Activated CD8-positive, alpha-beta memory T cell treated with anti-CD3 and anti-CD28 coated beads for 4 hours (primary cell): Measurements from ENCODE around the gene NT5DC2.
"Not testable (repeated sequence)": the region's sequence is repeated elsewhere in the genome, so short reads cannot be mapped to it uniquely, and the experiment has no call there.

Experiments
- DNase-seq, 2 donors: peaks; one replicate each; pipeline ENCODE4 v3.0.0-alpha.2; 2020; ENCODE audit warnings: low read depth in 2 of 2

NT5DC2 gene

DNA sequence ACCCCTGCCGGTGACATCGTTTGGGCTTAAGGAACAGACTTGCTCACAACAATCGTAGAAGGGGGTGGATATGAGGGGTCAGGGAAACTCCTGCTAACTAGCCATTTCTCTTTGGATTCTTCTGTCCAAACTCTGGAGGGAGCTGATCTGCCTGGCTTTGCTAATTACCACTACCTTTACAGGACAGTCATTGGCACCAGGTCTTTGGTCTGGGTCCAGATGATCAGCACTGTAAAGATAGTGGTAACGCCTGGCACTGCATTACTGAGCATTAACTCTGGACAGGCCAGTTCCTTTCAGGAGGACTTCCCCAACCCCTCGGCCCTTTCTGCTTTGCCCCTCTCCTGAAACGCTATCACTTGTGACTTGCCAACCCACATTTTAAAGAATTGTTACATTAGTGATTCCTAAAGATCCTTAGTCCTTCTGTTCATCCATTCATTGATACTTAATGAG is 3.5 kb upstream of the NT5DC2 start:
- no peak for DNase-seq

DNA sequence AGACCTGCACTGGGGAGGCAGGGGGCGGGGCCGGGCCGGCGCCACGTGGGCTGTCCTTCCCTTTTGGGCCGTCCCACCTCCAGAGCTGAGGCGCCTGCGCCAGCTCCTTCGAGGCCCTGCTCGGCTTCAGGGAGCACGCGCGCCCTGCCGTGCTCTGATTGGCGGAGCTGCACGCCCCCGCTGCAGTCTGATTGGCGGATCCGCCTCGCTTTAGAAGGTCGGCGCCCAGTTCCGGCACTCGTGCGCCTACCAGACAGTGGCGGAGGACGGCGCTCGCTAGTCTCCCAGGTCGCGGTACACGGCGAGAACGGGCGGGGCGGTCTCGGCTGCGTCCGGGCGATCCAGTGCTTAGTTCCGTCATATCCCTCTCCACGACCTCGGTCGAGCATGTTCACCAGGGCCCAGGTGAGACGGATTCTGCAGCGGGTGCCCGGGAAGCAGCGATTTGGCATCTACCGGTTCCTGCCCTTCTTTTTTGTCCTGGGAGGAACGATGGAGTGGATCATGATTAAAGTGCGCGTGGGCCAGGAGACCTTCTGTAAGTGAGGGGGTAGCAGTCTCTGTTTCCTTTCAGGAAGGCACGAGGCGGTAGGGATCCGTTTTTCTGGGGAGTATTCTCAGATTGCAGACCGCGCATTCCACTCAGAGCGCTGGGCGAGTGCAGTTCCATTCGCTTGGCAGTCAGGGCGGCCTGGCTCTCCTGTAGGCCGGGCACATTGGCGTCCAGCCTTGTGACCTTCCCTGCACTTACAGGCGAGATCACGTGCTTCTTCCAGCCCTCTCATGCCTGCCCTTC is 2.9 kb upstream of the NT5DC2 start, which contains the start of gene UQCC5:
UQCC5 (plus strand) TSS at position 237 of the 796 bp plus-strand sequence; CDS start at position 388, 151 bp downstream.
- peak; percentile 94 to 96 for DNase-seq

DNA sequence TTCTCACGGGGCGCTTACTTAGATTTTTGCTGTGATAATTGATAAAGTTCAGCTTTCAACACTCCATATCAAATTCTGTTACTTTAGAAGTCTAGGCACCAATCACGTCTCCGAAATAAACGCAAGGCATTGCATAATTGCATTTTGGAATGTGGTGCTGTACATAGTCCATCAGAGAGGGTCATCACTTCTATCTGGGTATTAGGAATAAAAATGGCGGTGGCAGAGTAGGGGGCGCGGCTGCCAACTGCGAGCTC is 2.4 kb upstream of the NT5DC2 start:
- no peak for DNase-seq

DNA sequence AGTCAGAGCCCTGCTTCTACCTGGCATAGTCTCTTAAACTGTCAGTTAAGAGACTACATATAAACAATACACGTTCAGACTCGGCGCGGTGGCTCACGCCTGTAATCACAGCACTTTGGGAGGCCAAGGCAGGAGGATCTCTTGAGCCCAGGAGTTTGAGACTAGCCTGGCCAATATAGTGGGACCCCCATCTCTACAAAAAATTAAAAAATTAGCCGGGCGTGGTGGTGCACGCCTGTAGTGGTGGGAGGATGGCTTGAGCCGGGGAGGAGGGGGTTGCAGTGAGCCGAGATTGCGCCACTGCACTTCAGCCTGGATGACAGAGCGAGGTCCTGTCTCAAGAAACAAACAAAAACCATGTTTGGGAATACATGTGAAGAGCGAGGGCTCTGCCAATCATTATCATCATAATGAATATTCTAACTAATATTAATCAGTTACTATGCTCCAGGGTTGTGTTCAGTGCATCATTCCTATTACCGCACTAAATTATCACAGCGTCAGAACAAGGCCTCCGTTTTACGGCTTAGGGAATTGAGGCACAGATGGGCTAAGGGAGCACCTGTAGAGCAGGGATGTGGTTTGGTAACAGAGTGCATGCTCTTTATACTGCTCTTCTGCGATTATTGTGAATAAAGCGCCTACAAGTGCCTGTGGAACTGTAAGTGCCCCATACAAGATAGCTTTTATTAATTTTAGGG is 1.9 kb upstream of the NT5DC2 start:
- DNase-seq: no peak

DNA sequence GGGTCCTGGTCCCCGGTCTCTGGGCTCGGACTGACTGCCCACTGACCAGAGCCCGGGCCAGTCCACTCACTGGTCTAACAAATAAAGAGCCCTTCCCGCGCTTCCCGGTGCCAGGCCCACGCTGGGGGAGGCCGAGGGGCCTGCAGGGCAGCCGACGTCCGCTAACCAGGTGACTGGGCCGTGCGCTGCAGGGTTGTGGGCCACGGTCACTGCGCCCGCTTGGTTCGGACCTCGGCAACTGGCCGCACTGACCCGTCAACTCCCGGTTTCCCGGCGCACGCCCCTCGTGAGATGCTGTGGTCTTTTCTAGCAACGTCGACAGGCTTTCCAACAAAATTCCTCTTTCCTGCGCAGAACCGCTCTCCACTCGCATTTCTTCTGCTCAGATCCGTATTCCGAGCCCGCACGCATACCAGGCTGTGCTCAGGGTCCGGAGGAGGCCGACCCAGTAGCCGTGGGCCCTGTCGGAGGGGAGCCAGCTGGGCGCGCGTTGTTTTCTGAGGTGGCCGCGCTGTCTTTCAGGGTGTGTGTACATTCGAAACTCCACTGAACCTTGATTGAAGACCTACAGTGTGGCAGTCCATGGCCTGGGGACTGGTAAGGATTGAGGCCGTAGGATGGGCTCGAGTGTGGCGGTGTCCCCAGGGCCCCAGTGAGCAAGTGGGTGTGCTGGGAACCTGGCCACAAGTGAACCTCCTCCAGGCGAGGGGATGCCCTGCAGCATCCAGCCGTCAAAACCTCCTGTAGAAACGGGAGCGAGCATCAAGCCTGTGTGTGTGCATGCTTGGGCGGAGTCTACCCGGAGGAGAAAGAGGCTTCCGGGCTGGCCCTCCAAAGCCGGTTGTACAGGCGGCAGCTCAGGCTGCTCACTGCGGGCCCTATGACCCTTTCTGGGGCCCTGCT is 875 bp upstream of the NT5DC2 start:
- DNase-seq: no peak

DNA sequence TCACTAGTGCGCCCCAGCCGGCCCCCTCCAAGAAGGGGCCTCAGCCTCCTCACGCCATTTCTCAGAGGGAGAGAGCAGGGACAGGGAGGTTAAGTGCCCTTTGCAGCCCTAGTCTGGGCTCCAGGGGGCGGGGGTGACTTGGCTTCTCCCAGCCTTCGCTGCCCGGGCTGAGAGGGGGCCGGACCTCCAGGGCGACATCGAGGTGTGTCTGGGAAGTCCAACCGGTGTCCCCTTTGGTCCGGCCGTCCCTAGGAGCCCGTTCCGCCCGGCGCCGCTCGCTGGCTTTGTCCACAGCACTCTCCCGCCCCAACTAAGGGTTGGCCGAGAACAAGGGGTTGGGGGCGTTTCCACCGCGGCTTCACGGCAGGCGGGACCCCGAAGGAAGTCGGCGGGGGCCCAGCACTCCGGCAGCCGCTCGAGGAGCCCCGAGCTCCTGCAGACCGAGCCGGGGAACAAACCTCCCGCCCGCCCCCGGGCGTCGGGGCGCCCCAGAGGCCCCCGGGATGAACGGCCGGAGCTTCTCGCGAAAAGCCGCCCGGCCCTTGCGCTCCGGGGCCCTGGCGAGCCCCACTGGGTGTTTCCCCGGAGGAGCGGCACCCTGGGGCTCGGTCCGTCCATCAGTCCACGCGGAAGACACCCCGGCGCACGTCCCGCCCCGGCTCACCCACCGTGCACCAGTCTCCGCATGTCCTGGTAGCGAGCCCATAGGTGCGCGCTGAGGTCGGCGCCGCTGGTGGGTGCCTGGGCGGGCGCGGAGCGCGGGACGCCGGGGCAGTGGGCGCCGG is 627 bp downstream of the NT5DC2 start:
- no peak for DNase-seq

DNA sequence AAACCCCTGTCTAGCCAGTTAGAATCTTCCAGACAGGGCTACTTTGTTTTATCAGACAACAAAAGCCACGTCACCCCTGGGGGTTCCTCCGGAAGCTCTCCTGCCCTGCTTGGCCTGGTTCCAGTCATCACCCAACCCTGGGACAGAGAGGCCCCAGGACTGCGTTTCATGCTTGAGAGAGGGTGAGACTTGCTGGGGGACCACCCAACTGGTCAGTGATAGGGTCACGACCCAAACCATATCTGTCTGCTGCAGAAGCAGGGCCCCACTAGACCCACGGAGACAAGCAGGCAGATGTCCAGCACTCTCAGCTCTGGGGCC is 1.2 kb downstream of the NT5DC2 start:
- DNase-seq: no peak

DNA sequence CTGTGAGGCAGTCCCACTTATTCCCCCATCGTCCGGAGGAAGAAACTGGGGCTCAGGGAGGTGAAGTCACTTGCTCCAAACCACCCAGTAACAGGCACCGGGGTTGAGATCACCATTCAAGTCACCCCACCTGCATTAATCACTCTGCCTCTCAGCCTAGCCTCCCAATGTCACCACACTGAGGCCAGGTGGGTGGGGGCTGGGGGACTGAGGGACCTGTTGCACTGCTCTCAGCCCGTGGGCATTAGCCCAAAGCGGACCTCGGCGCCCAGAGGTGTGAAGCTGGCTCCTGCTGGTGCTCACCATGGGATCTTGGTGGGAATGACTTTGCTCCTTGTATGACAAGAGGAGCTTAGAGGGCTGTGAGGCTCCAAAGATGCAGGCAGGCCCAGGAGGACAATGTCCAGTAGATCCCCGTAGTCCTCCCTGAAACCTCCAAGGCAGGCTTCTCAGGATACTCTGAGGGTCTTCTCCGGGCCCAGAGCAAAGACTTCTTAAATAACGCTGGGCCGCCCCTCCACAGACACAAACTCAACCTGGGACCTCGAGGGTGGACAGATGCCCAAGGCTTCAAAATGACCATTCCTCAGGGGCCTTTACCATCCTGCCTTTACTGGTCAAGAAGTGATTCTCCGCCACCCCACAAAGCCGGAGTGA is 1.7 kb downstream of the NT5DC2 start:
- no peak for DNase-seq

DNA sequence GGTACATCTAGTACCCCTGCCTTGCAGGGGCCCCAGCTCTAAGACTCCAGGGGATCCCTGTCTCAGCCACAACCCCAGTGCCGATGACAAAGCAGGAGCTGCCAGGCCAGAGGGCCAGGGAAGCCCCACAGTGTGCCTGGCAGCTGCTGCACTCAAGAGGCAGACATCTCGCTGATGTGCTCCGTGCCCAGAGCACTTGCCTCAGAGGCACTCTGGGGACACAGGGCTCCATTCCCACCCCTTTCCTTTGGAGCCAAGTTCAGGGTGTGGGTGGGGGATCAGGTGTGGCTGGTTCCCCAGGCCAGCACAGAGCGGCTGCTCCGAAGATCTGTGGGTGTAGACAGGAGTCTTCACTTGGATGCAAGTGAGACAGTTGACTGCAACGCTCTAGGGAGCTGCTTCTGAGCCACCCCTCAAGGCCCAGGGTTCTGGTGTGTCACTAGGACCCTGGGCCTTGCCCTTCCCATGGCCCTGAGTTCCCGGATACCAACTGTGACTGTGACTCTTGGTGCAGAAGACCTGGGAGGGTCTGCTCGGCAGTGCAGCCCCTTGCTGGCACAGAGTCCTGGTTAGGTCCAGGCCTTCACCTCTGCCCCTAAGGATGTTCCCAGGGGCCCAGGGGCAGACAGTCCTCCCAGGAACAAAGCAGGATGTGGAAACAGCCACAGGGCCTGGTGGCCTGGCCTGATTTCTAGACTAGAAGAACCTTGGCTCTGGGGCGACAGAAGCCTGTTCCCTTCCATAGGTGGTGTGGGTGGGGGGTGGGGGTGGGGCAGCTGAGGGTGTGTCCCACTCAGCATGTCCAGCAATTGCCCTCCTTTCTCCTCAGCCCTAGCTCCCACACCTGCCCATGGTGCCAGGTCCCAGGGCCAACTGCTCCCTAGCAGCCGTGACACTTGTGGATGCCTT is 2.5 kb downstream of the NT5DC2 start:
- DNase-seq: no peak

DNA sequence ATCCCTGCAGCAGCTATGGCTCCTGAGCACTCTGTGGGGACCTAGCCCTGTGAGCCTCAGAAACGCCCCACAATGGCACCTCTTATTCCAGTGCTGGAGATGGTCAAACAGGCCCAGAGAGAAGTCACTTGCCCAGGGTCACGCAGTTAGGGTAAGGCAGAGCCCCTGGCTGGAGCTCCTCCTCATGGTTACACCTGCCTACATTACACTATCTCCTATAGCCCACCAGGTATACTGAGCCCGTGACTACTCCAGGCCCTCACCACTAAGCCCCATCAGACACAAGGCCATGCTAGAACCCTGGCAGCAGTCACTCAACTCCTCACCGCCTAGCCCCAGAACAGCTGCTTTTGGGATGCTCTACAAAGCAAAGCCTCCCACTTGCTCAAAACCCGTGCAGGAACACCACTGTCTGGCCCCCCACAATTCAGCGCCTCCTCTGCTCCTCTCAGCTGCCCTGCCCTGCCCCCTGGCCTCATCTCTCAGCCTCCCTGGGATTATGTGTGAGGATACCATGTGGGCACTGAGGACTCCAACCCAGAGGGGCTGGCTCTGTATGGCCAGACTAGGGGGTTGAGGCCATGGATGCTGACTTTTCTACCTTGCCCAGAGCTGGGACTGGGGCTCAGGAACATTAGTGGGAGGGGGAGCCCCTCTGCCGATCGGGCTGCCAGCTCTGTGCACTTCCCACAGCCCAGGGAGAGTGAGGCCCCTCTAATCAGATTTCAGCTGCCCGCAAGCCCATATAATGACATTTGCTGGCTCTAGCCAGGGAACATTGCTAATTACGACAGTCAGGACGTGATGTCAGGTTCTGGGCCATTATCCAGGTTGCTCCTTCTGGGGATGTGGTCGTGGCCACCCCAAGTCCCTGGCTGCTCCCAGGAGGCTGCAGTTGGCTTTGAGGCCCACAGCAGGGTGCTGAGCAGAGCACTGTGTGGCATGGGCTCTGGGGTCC is 4.0 kb downstream of the NT5DC2 start:
- DNase-seq: no peak

DNA sequence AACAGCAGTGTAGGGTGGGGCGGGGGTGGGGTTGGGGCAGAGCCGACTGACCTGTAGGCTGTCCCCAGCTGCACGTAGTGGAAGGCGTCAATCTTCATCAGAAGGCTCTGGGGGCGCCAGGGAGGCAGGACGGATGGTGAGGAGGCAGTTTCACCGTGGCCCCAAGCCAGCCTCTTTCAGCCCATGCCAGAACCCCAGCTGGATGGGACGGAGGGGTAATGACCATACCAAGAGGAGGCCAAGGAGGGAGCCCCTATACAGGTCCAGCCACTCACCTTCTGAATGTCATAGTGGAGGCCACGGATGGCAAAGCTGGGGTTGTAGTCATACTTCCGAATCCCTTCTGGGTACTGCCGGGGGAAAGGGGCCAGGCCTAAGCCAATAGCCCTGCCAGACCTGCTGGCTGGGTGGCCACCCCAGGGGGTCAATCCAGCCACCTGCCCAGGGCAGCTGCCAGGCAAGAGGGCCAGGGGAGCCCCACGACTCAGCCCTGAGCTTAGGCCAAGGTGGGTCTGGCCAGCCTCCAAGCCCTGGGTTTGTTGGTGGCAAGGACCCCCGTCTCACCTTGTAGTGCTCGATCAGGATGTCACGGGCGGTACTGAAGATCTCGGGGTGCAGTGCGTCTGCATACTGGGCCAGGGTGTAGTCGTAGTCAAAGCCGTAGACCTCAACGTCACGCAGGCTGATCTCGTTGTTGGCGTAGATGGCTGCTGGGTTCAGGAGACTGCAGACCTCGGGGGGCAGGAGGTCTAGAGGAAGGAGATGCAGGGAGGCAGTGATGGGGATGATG is 4.9 kb downstream of the NT5DC2 start:
- DNase-seq: no peak

DNA sequence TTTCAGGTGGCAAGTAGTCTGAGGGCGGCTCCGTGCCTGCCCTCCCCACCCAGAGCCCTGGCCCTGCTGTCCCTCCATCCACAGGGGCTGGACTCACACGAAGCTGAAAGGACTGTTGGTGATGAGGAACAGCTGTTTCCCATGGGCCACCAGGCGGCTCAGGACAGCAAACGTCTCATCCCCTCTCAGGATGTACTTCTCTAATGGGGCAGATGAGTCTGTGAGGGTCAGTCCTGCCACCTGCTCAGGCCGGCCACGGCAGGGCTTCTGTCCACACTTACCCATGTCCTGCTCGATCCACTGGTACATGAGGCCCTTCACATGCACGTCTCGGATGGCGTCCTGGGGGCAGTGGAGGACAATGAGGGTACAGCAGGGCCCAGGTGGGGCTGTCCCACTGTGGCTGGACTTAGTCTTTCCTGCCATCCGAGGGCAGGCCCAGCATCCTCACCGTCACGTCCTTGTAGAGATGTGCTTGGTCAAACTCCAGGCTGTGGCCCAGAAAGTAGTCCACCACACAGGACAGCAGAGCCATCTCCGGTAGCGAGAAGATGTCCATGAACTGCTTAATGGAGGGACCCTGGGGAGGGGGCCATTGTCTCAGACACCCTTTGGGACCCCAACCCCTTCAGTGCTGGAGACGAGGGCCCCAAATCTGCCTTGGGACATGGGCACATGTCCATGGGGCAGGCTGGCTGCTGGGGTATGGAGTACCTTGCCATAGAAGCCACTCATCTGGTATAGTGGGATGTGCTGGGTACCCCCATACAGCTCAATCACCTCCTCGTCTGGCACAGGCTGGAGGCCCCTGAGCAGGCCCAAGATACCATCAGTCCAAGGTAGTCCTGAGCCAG is 5.7 kb downstream of the NT5DC2 start:
- DNase-seq: no peak

DNA sequence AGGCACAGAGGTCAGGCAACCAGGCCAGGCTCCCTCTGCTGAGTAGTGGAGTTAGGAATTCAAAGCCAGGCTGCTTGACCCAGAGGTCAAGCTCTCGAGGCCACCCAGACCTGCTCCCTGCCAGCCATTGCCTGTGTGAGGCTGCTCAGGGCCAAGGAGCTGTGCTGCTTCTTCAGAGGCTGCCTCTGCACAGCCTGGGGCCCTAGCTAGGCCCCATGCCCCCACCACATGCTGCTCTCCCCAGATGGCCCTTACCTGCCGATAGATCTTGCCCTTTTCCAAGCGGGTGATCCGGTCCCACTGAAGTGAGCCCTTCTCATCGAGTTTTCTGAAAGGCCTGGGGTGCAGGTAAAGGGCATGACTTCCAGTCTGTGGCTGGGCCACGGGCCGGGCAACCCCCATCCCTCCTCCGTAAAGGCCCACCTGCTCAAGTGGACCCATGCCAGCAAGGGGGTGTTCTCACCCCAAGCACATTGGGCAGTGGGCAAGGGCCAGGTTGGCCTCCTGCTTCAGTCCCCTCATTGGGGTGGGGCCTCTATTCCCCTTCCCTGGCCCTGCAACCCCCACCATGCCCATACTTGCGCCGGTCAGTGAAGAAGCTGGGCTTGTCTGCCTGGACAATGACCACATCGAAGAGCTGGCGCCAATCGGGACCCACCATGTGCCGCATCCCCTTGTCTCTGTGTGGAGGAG is 6.5 kb downstream of the NT5DC2 start:
- no peak for DNase-seq

DNA sequence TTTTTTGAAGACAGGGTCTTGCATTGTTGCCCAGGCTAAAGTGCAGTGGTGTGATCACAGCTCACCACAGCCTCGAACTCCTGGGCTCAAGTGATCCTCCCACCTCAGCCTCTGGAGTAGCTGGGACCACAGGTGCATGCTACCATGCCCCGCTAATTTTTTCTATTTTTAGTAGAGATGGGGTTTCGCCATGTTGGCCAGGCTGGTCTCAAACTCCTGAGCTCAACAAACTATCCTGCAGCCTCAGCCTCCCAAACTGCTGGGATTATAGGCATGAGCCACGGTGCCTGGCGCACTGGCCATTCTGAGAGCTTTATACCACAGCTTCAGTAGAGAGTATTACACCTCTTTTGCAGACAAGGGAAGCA is 7.0 kb downstream of the NT5DC2 start:
- DNase-seq: not testable (repeated sequence)

DNA sequence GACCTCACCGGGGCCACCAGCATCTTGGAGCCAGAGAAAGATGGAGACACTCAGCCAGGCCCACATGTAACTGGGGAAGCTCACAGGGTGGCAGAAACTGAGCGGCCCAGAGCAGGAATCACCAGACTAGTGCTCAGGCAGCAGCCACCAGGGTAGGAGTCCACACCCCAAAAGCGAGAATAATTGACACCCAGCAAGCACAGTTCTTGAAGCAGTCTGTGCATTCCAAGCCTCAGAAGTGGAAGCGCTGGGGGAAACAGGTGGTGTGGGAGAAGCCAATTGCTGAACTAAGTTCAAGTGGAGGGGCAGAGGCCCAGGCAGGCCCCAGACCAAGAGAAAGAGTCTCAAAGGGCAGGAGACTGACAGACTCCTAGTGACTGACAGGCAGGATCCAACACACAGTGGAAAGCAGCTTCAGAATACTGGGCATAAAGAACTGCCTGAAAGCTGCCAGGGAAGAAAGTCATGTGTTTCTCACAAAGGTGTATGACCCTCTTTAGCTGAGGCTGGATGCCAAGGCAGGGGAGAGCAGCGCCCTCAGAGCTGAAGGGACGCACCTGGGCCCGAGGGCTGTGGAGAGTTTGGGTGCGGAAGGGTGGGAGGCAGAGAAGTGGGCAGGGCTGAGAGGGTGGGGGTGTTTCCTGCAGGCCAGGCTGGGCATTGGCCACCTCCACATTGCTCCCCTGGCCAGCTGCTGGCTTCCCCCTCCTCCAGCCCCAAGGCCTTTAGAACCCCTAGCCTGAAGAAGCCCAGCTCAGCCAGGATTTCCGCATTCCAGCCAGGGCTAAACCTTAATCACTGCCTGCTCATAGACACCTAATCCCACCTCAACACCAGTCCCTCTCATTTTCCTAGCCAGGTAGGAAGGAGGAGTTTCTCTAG is 7.7 kb downstream of the NT5DC2 start:
- DNase-seq: no peak
